Esophagus muscularis mucosa (tissue), 3 donors: ENCODE measurements around the gene LTC4S.

Experiments
- CTCF ChIP-seq, 3 experiments: fragments of 200-600 bp in 2 of 3; fragments of 450-650 bp in 1 of 3; sonication (generic) in 2 of 3; IDR thresholded peaks; one replicate each; pipeline ENCODE4 v1.5.1; 2017 to 2019; ENCODE audit warnings: antibody characterized with exemption in 3 of 3, mild to moderate bottlenecking in 2 of 3, moderate library complexity in 1 of 3
- POLR2A ChIP-seq: fragments of 450-650 bp; IDR thresholded peaks from one replicate; pipeline ENCODE4 v1.6.1; 2017; ENCODE audit warnings: antibody characterized with exemption, moderate library complexity, mild to moderate bottlenecking, low read depth

DNA sequence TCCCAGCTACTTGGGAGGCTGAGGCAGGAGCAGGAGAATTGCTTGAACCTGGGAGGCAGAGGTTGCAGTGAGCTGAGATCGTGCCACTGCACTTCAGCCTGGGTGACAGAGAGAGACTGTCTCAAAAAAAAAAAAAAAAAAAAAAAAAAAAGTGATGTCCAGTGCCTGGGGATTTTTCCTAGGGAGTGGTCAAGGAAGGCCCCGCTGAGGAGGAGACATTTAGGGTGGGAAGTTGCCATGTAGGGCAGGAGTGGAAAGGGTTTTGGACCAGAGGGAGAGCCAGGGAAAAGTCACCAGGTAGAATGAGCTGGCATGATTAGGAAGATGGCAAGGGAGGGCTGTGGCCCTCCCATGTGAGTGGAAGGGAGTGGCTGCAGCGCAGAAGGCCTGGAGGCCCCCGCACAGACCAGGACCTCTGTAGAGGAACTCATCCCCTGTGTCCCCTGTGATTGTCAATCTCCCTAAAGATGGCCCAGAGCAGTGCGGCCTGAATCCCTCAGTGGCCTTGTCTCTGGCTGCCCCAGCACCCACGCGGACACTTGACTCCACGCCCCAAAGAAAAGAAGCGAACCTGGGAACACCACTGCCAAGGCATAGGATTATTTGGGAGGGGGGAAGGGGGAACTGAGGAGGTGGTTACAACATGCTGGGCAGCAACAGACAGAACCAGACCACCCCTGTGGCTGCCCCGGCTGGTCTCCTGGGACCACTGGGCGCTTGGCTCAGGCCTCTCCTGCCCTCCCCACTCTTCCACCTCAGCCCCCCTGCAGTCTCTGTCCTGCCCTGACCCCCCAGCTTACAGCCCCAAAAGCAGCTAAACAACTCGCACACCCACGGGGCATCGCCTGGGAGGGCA is 24.3 kb downstream of the LTC4S start:
- TF ChIP-seq POLR2A: no peak
- TF ChIP-seq CTCF (IDR thresholded peaks at IDR 0.05): no peak
